HepG2 (cell line): ENCODE measurements around the gene NFX1.

ENCODE experiments used
- CEBPB ChIP-seq: IDR thresholded peaks from 2 replicates; pipeline ENCODE4 v1.6.1; 2011; ENCODE audit warnings: low read depth, low read length, improper control_type of control experiment, borderline replicate concordance
- MEIS2 ChIP-seq: sonication (generic); formaldehyde crosslinking; IDR thresholded peaks from 2 replicates; pipeline ENCODE4 v1.9.0; 2021; ENCODE audit warnings: mild to moderate bottlenecking, missing genetic modification reagents
- STAT5B ChIP-seq: sonication (generic); formaldehyde crosslinking; IDR thresholded peaks from 2 replicates; pipeline ENCODE4 v1.4.0; 2020; ENCODE audit warnings: missing genetic modification reagents
- ZBTB40 ChIP-seq, 2 experiments: fragments of 450-650 bp in 1 of 2; sonication (generic) in 1 of 2; formaldehyde crosslinking in 1 of 2; IDR thresholded peaks; 2 replicates each; pipeline versions ENCODE4 v1.6.1 to v1.8.0; 2016 to 2022; ENCODE audit warnings: antibody characterized with exemption in 1 of 2, mild to moderate bottlenecking in 1 of 2, missing genetic modification reagents in 1 of 2
- ZFAT ChIP-seq: sonication (generic); formaldehyde crosslinking; conservative IDR thresholded peaks from 2 replicates; pipeline ENCODE4 v1.8.1; 2023; ENCODE audit warnings: missing genetic modification reagents, inconsistent platforms
- ZNF12 ChIP-seq: sonication (generic); formaldehyde crosslinking; IDR thresholded peaks from 2 replicates; pipeline ENCODE4 v1.5.0; 2020; ENCODE audit warnings: missing genetic modification reagents
- ZNF253 ChIP-seq: sonication (generic); formaldehyde crosslinking; IDR thresholded peaks from 2 replicates; pipeline ENCODE4 v1.8.0; 2022; ENCODE audit warnings: mild to moderate bottlenecking, missing genetic modification reagents, borderline replicate concordance
- TF ChIP-seq, protein P1 (sequence below): sonication (generic); formaldehyde crosslinking; IDR thresholded peaks from 2 replicates; pipeline ENCODE4 v1.4.0; 2020; ENCODE audit warnings: low read depth, missing genetic modification reagents
- TF ChIP-seq, protein P2 (sequence below): sonication (generic); formaldehyde crosslinking; IDR thresholded peaks from 2 replicates; pipeline ENCODE4 v1.5.1; 2020; ENCODE audit warnings: missing genetic modification reagents, mild to moderate bottlenecking, borderline replicate concordance
- TF ChIP-seq, protein P3 (sequence below): sonication (generic); formaldehyde crosslinking; IDR thresholded peaks from 2 replicates; pipeline ENCODE4 v1.8.0; 2022; ENCODE audit warnings: missing genetic modification reagents, low read depth, mild to moderate bottlenecking, borderline replicate concordance

GRCh38 chr9:33416996-33417395 lies 126.7 kb downstream of the NFX1 start:
- TF ChIP-seq MEIS2 (CRISPR knock-in tag) (no peak), ZFAT (CRISPR knock-in tag) (no peak), CEBPB (no peak), ZBTB40 (IDR thresholded peaks at IDR 0.05) (no peak), ZBTB40 (CRISPR knock-in tag; IDR thresholded peaks at IDR 0.05) (no peak), ZNF12 (no peak), STAT5B (CRISPR knock-in tag) (no peak), ZNF253 (CRISPR knock-in tag) (no peak)
- TF ChIP-seq, protein P1, sequence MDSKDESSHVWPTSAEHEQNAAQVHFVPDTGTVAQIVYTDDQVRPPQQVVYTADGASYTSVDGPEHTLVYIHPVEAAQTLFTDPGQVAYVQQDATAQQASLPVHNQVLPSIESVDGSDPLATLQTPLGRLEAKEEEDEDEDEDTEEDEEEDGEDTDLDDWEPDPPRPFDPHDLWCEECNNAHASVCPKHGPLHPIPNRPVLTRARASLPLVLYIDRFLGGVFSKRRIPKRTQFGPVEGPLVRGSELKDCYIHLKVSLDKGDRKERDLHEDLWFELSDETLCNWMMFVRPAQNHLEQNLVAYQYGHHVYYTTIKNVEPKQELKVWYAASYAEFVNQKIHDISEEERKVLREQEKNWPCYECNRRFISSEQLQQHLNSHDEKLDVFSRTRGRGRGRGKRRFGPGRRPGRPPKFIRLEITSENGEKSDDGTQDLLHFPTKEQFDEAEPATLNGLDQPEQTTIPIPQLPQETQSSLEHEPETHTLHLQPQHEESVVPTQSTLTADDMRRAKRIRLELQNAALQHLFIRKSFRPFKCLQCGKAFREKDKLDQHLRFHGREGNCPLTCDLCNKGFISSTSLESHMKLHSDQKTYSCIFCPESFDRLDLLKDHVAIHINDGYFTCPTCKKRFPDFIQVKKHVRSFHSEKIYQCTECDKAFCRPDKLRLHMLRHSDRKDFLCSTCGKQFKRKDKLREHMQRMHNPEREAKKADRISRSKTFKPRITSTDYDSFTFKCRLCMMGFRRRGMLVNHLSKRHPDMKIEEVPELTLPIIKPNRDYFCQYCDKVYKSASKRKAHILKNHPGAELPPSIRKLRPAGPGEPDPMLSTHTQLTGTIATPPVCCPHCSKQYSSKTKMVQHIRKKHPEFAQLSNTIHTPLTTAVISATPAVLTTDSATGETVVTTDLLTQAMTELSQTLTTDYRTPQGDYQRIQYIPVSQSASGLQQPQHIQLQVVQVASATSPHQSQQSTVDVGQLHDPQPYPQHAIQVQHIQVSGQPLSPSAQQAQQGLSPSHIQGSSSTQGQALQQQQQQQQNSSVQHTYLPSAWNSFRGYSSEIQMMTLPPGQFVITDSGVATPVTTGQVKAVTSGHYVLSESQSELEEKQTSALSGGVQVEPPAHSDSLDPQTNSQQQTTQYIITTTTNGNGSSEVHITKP, result no peak
- TF ChIP-seq, protein P2, sequence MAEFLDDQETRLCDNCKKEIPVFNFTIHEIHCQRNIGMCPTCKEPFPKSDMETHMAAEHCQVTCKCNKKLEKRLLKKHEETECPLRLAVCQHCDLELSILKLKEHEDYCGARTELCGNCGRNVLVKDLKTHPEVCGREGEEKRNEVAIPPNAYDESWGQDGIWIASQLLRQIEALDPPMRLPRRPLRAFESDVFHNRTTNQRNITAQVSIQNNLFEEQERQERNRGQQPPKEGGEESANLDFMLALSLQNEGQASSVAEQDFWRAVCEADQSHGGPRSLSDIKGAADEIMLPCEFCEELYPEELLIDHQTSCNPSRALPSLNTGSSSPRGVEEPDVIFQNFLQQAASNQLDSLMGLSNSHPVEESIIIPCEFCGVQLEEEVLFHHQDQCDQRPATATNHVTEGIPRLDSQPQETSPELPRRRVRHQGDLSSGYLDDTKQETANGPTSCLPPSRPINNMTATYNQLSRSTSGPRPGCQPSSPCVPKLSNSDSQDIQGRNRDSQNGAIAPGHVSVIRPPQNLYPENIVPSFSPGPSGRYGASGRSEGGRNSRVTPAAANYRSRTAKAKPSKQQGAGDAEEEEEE, result no peak
- TF ChIP-seq, protein P3, sequence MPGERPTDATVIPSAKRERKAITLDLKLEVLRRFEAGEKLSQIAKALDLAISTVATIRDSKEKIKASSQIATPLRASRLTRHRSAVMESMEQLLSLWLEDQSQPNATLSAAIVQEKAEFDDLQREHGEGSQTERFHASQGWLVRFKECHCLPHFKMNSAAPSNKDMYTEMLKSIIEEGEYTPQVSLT, result no peak
